ENCODE results near the gene ACSL1.

Gene ACSL1

DNA sequence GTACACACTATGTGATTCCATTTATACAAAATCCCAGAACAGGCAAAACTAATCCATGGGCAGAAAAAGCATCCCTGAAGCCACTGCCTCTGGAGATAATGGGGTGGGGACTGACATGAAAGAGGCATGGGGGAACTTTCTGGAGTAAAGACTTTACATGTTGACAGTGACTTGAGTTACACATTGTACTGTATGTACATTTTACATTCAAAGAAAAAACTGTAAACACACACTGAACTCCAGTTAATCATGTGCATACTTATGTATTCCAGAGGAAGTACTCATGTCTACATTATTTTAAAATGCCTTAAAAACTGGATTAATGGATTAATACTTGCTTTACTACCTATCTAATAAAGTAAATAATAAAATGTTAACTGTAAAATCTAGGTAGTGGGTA lies 113.4 kb downstream of the ACSL1 start:
- DNase-seq, result no peak

DNA sequence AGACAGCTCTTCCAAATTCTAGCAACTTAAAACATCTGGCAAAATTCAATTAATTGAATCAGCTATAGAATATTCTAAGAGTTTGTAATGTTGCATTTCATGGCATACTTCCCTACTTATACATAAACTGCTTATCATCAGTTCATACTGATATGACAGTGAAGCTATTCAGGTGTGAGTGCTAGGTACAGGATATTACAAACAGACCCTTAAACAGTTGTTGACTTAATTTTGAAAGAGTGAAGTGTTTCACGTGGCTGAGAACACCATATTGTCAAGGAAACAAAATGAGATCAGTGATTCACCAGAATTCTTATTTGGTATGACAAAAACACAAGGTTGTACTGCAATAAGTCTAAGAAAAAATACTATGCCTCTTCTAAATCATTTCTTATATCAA lies 119.3 kb downstream of the ACSL1 start:
- no peak for DNase-seq

DNA sequence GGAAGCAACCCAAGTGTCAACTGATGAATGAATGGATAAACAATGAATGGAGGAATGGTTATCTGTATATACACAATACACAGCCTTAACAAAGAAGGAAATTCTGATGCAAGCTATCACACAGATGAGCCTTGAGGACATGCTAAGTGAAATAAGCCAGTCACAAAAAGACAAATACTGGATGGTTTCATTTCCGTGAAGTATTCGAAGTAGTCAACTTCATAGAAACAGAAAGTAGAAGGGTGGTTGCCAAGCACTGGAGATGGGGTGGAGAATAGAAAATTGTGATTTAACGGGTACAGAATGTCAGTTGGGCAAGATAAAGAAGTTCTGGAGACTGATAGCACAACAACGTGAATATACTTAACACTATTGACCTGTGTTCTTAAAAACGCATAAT lies 120.1 kb downstream of the ACSL1 start:
- no peak for DNase-seq

Data from activated T-cell treated with anti-CD3 and anti-CD28 coated beads, Interleukin-2, amount 50 U/mL, for 48 hours (primary cell).